A673 (cell line): Measurements from ENCODE around the gene KHK. TPM values are rescaled to one million over a fixed set of nuclear protein-coding genes. Genes with fewer than 3 reads are reported as not detected.

Source experiments
- BruUV-seq: library from RNA; stranded (reverse); fragments of 400-500 nt; replicated peaks from 2 replicates; lab custom pipeline; 2021; lab: Mats Ljungman, UMichigan
- CTCF ChIA-PET: fragments of 300-600 bp; sonication (Branson Sonifier 250); formaldehyde crosslinking; loops from one replicate; lab custom pipeline; 2022; ENCODE audit warnings: antibody characterized with exemption; lab: Charles Lee
- POLR2A ChIA-PET: fragments of 300-600 bp; sonication (Branson Sonifier 250); formaldehyde crosslinking; loops from one replicate; lab custom pipeline; 2022; ENCODE audit warnings: antibody characterized with exemption; ENCODE audit not compliant: low non-redundant PET; lab: Charles Lee
- DNase-seq: peaks from one replicate; pipeline ENCODE4 v3.0.0-alpha.2; 2015; ENCODE audit warnings: low spot score
- H3K27ac ChIP-seq: fragments of 200-600 bp; sonication (generic); 2 replicates; pipeline ENCODE4 v1.5.1; 2016; ENCODE audit warnings: mixed run types, low read depth, mild to moderate bottlenecking, mixed read lengths, antibody characterized with exemption, low read length; ENCODE audit not compliant: poor library complexity, severe bottlenecking
- H3K27me3 ChIP-seq: fragments of 200-600 bp; sonication (generic); replicated peaks from 2 replicates; pipeline ENCODE4 v1.6.1; 2017; ENCODE audit warnings: mixed run types, low read depth, mild to moderate bottlenecking, mixed read lengths, antibody characterized with exemption, low read length; ENCODE audit not compliant: insufficient read depth, poor library complexity
- H3K36me3 ChIP-seq: fragments of 200-600 bp; sonication (generic); 2 replicates; pipeline ENCODE4 v1.6.1; 2016; ENCODE audit warnings: mixed run types, mild to moderate bottlenecking, mixed read lengths, antibody characterized with exemption, low read length; ENCODE audit not compliant: insufficient read depth, poor library complexity, severe bottlenecking
- H3K4me1 ChIP-seq: fragments of 200-600 bp; sonication (generic); 2 replicates; pipeline ENCODE4 v1.6.1; 2017; ENCODE audit warnings: mixed run types, mild to moderate bottlenecking, mixed read lengths, antibody characterized with exemption, low read length; ENCODE audit not compliant: insufficient read depth, poor library complexity, severe bottlenecking
- H3K4me3 ChIP-seq: fragments of 200-600 bp; sonication (generic); 2 replicates; pipeline ENCODE4 v1.5.1; 2016; ENCODE audit warnings: low read depth, mixed run types, mild to moderate bottlenecking, mixed read lengths, low read length; ENCODE audit not compliant: poor library complexity, severe bottlenecking
- H3K9me3 ChIP-seq: fragments of 200-600 bp; sonication (generic); 2 replicates; pipeline ENCODE4 v1.6.1; 2016; ENCODE audit warnings: mixed run types, low read depth, mild to moderate bottlenecking, mixed read lengths, antibody characterized with exemption, low read length; ENCODE audit not compliant: poor library complexity, severe bottlenecking
- EZH2 ChIP-seq: fragments of 200-600 bp; sonication (generic); IDR thresholded peaks from 2 replicates; pipeline ENCODE4 v1.6.1; 2017; ENCODE audit warnings: borderline replicate concordance, low read depth, mild to moderate bottlenecking, mixed read lengths, antibody characterized with exemption, low read length; ENCODE audit not compliant: poor library complexity, severe bottlenecking
- intact Hi-C: fragments of 100-400 bp; cut with micrococcal nuclease; formaldehyde crosslinking; loops from one replicate; pipeline ENCODE4 v1.10.0; 2022; ENCODE audit not compliant: unreplicated experiment
- total RNA-seq: library from RNA; stranded (reverse); gene quantifications from 2 replicates; pipeline ENCODE4 v1.2.3, GENCODE V29; 2021
- TF ChIP-seq, protein P1 (sequence below): fragments of 300-800, 200-600 bp; sonication (generic); conservative IDR thresholded peaks from 2 replicates; pipeline ENCODE4 v1.5.1; 2017; ENCODE audit warnings: low read depth, mild to moderate bottlenecking, antibody characterized with exemption, low read length, moderate library complexity, mixed read lengths

The KHK gene
- total RNA-seq, 1 experiment from 2014 or later, result 40.2 TPM

DNA sequence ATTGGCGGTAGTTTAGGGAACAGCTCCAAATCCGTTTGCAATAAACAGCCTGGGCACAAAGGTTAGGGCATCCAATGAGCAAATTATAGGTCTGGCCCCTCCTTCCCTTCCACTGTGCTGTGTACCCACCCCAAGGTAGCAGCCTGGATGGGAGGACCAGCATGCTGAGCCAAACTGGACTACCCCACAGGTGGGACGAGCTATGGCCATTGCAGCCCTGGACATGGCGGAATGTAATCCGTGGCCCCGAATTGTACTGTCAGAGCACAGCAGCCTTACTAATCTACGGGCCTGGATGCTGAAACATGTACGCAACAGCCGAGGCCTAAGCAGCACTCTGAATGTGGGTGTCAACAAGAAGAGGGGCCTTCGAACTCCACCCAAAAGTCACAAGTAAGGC is 28.4 kb upstream of the KHK start:
- BruUV-seq, result no TSS peak
- POLR2A ChIA-PET, result no interaction called here
- Histone ChIP-seq H3K4me1 (no peaks in the 10 kb centered on the region), H3K4me3 (no peak overlapping the region), H3K27me3 (no peaks in the 10 kb centered on the region), H3K9me3 (no peaks in the 10 kb centered on the region), H3K27ac (no peak overlapping the region), H3K36me3 (peaks cover 49% of the 10 kb centered on the region)
- CTCF ChIA-PET, result no interaction called here
- intact Hi-C loops, result no loop called here
- TF ChIP-seq EZH2, result no peak
- TF ChIP-seq, protein P1, sequence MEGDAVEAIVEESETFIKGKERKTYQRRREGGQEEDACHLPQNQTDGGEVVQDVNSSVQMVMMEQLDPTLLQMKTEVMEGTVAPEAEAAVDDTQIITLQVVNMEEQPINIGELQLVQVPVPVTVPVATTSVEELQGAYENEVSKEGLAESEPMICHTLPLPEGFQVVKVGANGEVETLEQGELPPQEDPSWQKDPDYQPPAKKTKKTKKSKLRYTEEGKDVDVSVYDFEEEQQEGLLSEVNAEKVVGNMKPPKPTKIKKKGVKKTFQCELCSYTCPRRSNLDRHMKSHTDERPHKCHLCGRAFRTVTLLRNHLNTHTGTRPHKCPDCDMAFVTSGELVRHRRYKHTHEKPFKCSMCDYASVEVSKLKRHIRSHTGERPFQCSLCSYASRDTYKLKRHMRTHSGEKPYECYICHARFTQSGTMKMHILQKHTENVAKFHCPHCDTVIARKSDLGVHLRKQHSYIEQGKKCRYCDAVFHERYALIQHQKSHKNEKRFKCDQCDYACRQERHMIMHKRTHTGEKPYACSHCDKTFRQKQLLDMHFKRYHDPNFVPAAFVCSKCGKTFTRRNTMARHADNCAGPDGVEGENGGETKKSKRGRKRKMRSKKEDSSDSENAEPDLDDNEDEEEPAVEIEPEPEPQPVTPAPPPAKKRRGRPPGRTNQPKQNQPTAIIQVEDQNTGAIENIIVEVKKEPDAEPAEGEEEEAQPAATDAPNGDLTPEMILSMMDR, result no peak
- DNase-seq, result no peak

DNA sequence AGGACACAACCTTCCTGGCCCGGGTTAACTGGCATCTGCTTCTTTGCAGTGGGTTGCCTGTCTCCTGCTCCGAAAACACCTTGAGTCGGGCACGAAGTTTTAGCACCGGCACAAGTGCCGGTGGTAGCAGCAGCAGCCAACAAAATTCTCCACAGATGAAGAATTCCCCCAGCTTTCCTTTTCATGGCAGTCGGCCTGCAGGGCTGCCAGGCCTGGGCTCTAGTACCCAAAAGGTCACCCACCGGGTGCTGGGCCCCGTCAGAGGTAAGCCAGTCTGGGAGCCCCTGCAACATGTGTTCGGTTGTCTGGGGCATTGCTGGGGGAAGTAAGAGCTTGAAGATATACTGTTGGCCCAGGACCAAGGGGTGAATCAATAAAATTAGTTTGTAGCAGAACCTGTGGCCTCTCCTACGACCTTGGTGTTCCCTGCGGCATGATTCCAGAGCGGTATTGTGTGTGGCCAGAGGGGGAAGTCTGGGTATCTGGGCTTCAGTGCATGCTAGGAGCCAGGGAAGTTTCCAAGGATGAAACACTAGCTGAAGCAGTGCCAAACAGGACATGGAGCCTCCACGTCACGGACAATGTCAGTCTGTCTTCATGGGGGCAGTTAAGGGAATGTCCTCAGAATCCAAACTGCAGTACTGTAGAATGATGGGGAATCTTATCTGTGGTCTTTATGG is 27.3 kb upstream of the KHK start:
- Histone ChIP-seq H3K27ac (no peak overlapping the region), H3K4me3 (no peak overlapping the region), H3K36me3 (peaks cover 38% of the 10 kb centered on the region), H3K9me3 (no peaks in the 10 kb centered on the region), H3K4me1 (no peaks in the 10 kb centered on the region), H3K27me3 (no peaks in the 10 kb centered on the region)
- intact Hi-C loops, result no loop called here
- no peak for TF ChIP-seq EZH2
- TF ChIP-seq, protein P1, result no peak
- BruUV-seq, result no TSS peak
- no peak for DNase-seq
- ChIA-PET POLR2A (no interaction called here), CTCF (no interaction called here)

GRCh38 chr2:27060323-27060722 is 26.2 kb upstream of the KHK start:
- Histone ChIP-seq H3K4me1 (no peaks in the 10 kb centered on the region), H3K27me3 (no peaks in the 10 kb centered on the region), H3K4me3 (no peak overlapping the region), H3K27ac (no peak overlapping the region), H3K9me3 (no peaks in the 10 kb centered on the region), H3K36me3 (peaks cover 28% of the 10 kb centered on the region)
- TF ChIP-seq, protein P1, result no peak
- no peak for TF ChIP-seq EZH2
- ChIA-PET CTCF (no interaction called here), POLR2A (interaction anchor here (0.6 kb wide), 1 partner anchor 219 kb away, joined by 9 read pairs; no protein-coding TSS in a partner anchor)
- BruUV-seq, result no TSS peak
- DNase-seq, result no peak
- intact Hi-C loops, result no loop called here
